ENCODE data around the gene CACNA1S.

CACNA1S gene

GRCh38 chr1:201013031-201013485, 99.2 kb downstream of the CACNA1S start:
- no peak for TF ChIP-seq CTCF (IDR thresholded peaks at IDR 0.05; ENCODE audit: borderline replicate concordance, insufficient read depth, low read depth, low read length)

GRCh38 chr1:201011616-201012015, 100.6 kb downstream of the CACNA1S start:
- TF ChIP-seq CTCF (IDR thresholded peaks at IDR 0.05; ENCODE audit: borderline replicate concordance, insufficient read depth, low read depth, low read length): no peak
- no peak overlapping the region for H3K4me3 ChIP-seq (ENCODE audit: low read depth, low read length)

More at GRCh38 chr1:201013031-201013485, 99.2 kb downstream of the CACNA1S start:
- H3K4me3 ChIP-seq (ENCODE audit: low read depth, low read length): no peak overlapping the region

- no peak for TF ChIP-seq CTCF (IDR thresholded peaks at IDR 0.05; ENCODE audit: borderline replicate concordance, insufficient read depth, low read depth, low read length)
- no peak overlapping the region for H3K4me3 ChIP-seq (ENCODE audit: low read depth, low read length)
Observed at GRCh38 chr1:201009962-201010645, 102.1 kb downstream of the CACNA1S start.

GRCh38 chr1:201008666-201009360, 103.4 kb downstream of the CACNA1S start:
- H3K4me3 ChIP-seq (ENCODE audit: low read depth, low read length): no peak overlapping the region
- no peak for TF ChIP-seq CTCF (IDR thresholded peaks at IDR 0.05; ENCODE audit: borderline replicate concordance, insufficient read depth, low read depth, low read length)

GRCh38 chr1:201007481-201007880, 104.7 kb downstream of the CACNA1S start:
- no peak for TF ChIP-seq CTCF (IDR thresholded peaks at IDR 0.05; ENCODE audit: borderline replicate concordance, insufficient read depth, low read depth, low read length)
- H3K4me3 ChIP-seq (ENCODE audit: low read depth, low read length): no peak overlapping the region

GRCh38 chr1:201006450-201006849, 105.8 kb downstream of the CACNA1S start:
- no peak for TF ChIP-seq CTCF (IDR thresholded peaks at IDR 0.05; ENCODE audit: borderline replicate concordance, insufficient read depth, low read depth, low read length)
- H3K4me3 ChIP-seq (ENCODE audit: low read depth, low read length): no peak overlapping the region

- H3K4me3 ChIP-seq (ENCODE audit: low read depth, low read length): no peak overlapping the region
- TF ChIP-seq CTCF (IDR thresholded peaks at IDR 0.05; ENCODE audit: borderline replicate concordance, insufficient read depth, low read depth, low read length): no peak
Observed at GRCh38 chr1:201004732-201005131, 107.5 kb downstream of the CACNA1S start.

All from GM12875 (cell line).